HepG2 (cell line): ENCODE measurements around the gene SH3D19. TPM values are rescaled to one million over a fixed set of nuclear protein-coding genes. Genes with fewer than 3 reads are reported as not detected.
A peak's percentile ranks its signal among the peaks of the same experiment; 100 is the strongest.

Source experiments
- CC2D1A ChIP-seq: sonication (generic); formaldehyde crosslinking; IDR thresholded peaks from 2 replicates; pipeline ENCODE4 v1.8.1; 2023; ENCODE audit warnings: mild to moderate bottlenecking, missing genetic modification reagents
- DR1 ChIP-seq: sonication (generic); formaldehyde crosslinking; IDR thresholded peaks from 2 replicates; pipeline ENCODE4 v1.8.0; 2021; ENCODE audit warnings: mild to moderate bottlenecking, missing genetic modification reagents, inconsistent platforms
- EP300 ChIP-seq, 3 experiments: sonication (generic) in 1 of 3; formaldehyde crosslinking in 1 of 3; IDR thresholded peaks; 2 replicates each; pipeline versions ENCODE4 v1.5.1 to v1.6.1; 2011 to 2020; ENCODE audit warnings: low read depth in 2 of 3, low read length in 2 of 3, borderline replicate concordance in 1 of 3, improper control_type of control experiment in 1 of 3, mild to moderate bottlenecking in 1 of 3, missing genetic modification reagents in 1 of 3, moderate library complexity in 1 of 3
- GABPB1 ChIP-seq: IDR thresholded peaks from 2 replicates; pipeline ENCODE4 v1.6.1; 2016; ENCODE audit warnings: mild to moderate bottlenecking, missing genetic modification reagents, moderate library complexity, missing compliant biosample characterization
- GFI1 ChIP-seq: sonication (generic); formaldehyde crosslinking; IDR thresholded peaks from 2 replicates; pipeline ENCODE4 v1.5.0; 2020; ENCODE audit warnings: missing genetic modification reagents, mild to moderate bottlenecking, borderline replicate concordance
- KDM5B ChIP-seq: sonication (generic); formaldehyde crosslinking; IDR thresholded peaks from 2 replicates; pipeline ENCODE4 v1.4.0; 2020; ENCODE audit warnings: missing genetic modification reagents, mild to moderate bottlenecking, borderline replicate concordance
- KLF9 ChIP-seq: IDR thresholded peaks from 2 replicates; pipeline ENCODE4 v1.6.1; 2016; ENCODE audit warnings: low read depth
- KMT2A ChIP-seq: sonication (generic); formaldehyde crosslinking; IDR thresholded peaks from 2 replicates; pipeline ENCODE4 v1.4.0; 2020; ENCODE audit warnings: missing genetic modification reagents
- MAF1 ChIP-seq: sonication (generic); formaldehyde crosslinking; IDR thresholded peaks from 2 replicates; pipeline ENCODE4 v1.5.0; 2020; ENCODE audit warnings: missing genetic modification reagents, borderline replicate concordance
- SKIL ChIP-seq: sonication (generic); formaldehyde crosslinking; IDR thresholded peaks from 2 replicates; pipeline ENCODE4 v1.8.0; 2022; ENCODE audit warnings: missing genetic modification reagents, mild to moderate bottlenecking, moderate library complexity, borderline replicate concordance
- SMAD3 ChIP-seq: sonication (generic); formaldehyde crosslinking; IDR thresholded peaks from 2 replicates; pipeline ENCODE4 v1.4.0; 2020; ENCODE audit warnings: missing genetic modification reagents
- SMARCE1 ChIP-seq: fragments of 450-650 bp; IDR thresholded peaks from 2 replicates; pipeline ENCODE4 v1.6.1; 2017; ENCODE audit warnings: borderline replicate concordance
- SSRP1 ChIP-seq: IDR thresholded peaks from 2 replicates; pipeline ENCODE4 v1.6.1; 2016; ENCODE audit warnings: control low read depth
- TBX2 ChIP-seq: sonication (generic); formaldehyde crosslinking; IDR thresholded peaks from 2 replicates; pipeline ENCODE4 v1.5.0; 2020; ENCODE audit warnings: missing genetic modification reagents, mild to moderate bottlenecking, borderline replicate concordance
- TCF7 ChIP-seq: sonication (generic); IDR thresholded peaks from 2 replicates; pipeline ENCODE4 v1.6.1; 2016; ENCODE audit warnings: antibody characterized with exemption, low read depth
- TEF ChIP-seq: sonication (generic); formaldehyde crosslinking; IDR thresholded peaks from 2 replicates; pipeline ENCODE4 v1.5.0; 2020; ENCODE audit warnings: missing genetic modification reagents
- TP53 ChIP-seq: sonication (generic); formaldehyde crosslinking; conservative IDR thresholded peaks from 2 replicates; pipeline ENCODE4 v1.4.0; 2020; ENCODE audit warnings: missing genetic modification reagents
- ZBTB7A ChIP-seq: sonication (generic); formaldehyde crosslinking; IDR thresholded peaks from 2 replicates; pipeline ENCODE4 v1.8.0; 2022; ENCODE audit warnings: mild to moderate bottlenecking, missing genetic modification reagents
- ZFP36L2 ChIP-seq: sonication (generic); formaldehyde crosslinking; IDR thresholded peaks from 2 replicates; pipeline ENCODE4 v1.4.0; 2020; ENCODE audit warnings: missing genetic modification reagents
- ZHX1 ChIP-seq: sonication (generic); formaldehyde crosslinking; IDR thresholded peaks from 2 replicates; pipeline ENCODE4 v1.8.1; 2022; ENCODE audit warnings: low read depth, mild to moderate bottlenecking, missing genetic modification reagents
- ZNF160 ChIP-seq: sonication (generic); formaldehyde crosslinking; IDR thresholded peaks from 2 replicates; pipeline ENCODE4 v1.8.0; 2022; ENCODE audit warnings: mild to moderate bottlenecking, inconsistent platforms, missing genetic modification reagents
- ZNF615 ChIP-seq: sonication (generic); formaldehyde crosslinking; IDR thresholded peaks from 2 replicates; pipeline ENCODE4 v1.5.0; 2020; ENCODE audit warnings: mild to moderate bottlenecking, missing genetic modification reagents, borderline replicate concordance
- ZNF616 ChIP-seq: sonication (generic); formaldehyde crosslinking; IDR thresholded peaks from 2 replicates; pipeline ENCODE4 v1.5.0; 2020; ENCODE audit warnings: low read depth, mild to moderate bottlenecking, missing genetic modification reagents
- ZNF720 ChIP-seq: sonication (generic); formaldehyde crosslinking; IDR thresholded peaks from 2 replicates; pipeline ENCODE4 v1.4.0; 2020; ENCODE audit warnings: missing genetic modification reagents
- ZNF746 ChIP-seq: sonication (generic); formaldehyde crosslinking; IDR thresholded peaks from 2 replicates; pipeline ENCODE4 v1.8.0; 2022; ENCODE audit warnings: mild to moderate bottlenecking, missing genetic modification reagents
- polyA plus RNA-seq, 8 experiments: library from polyadenylated mRNA; depleted of rRNA in 3 of 8; stranded (reverse) in 7 of 8; unstranded in 1 of 8; fragments of >200 nt; fragmentation: Illumina TruSeq in 4 of 8; extraction: Trizol in 4 of 8; gene quantifications; 2 replicates each; pipeline versions ENCODE4 v1.2.1 to v1.2.3, GENCODE V29; 2011 to 2016; ENCODE audit warnings: low read depth in 4 of 8, missing spikeins in 1 of 8, mixed read lengths in 1 of 8; ENCODE audit not compliant: insufficient read depth in 1 of 8
- total RNA-seq, 5 experiments: library from RNA; depleted of rRNA; stranded (reverse); fragments of >200 nt; fragmentation: Illumina TruSeq; extraction: Trizol; gene quantifications; 2 replicates each; pipeline ENCODE4 v1.2.3, GENCODE V29; 2016; ENCODE audit warnings: low read depth in 1 of 5

The SH3D19 gene
- total and polyA plus RNA-seq, 2 of the 13 experiments (the other 11 are each of a cell fraction or from before 2014, with no cell fraction given), result 31.2 to 38.0 TPM

GRCh38 chr4:151325111-151325948 is at the start of gene SH3D19 (continued):
- peak; percentile 93; the same call in 1 of the 2 replicates for TF ChIP-seq SKIL (CRISPR knock-in tag)
- no peak for TF ChIP-seq ZNF616 (CRISPR knock-in tag)
- TF ChIP-seq ZNF746, result peak; percentile 96
- TF ChIP-seq EP300 (IDR thresholded peaks at IDR 0.05; ENCODE audit: low read depth in 2 of 2, low read length in 2 of 2), result peak in 1 of 2 experiments; percentile 77; a peak in 2 of 4 replicates
- peak; percentile 85 for TF ChIP-seq EP300 (CRISPR knock-in tag; IDR thresholded peaks at IDR 0.05; ENCODE audit: borderline replicate concordance)
- TF ChIP-seq SMAD3 (CRISPR knock-in tag), result peak; percentile 51; the same call in 1 of the 2 replicates
- peak; percentile 75; the same call in 1 of the 2 replicates for TF ChIP-seq KLF9 (CRISPR knock-in tag)
- peak; percentile 10; the same call in 1 of the 2 replicates for TF ChIP-seq ZHX1
- 0 out of 2 replicates have a peak, but pooled peaks have one; percentile 74 for TF ChIP-seq SSRP1 (CRISPR knock-in tag)
- no peak for TF ChIP-seq TEF (CRISPR knock-in tag)
- TF ChIP-seq ZNF615 (CRISPR knock-in tag), result peak; percentile 93; the same call in 1 of the 2 replicates
- TF ChIP-seq KMT2A, result no peak; the same call in 1 of the 2 replicates
- TF ChIP-seq MAF1 (CRISPR knock-in tag), result 0 out of 2 replicates have a peak, but pooled peaks have one; percentile 54
- peak; percentile 86 for TF ChIP-seq GFI1 (CRISPR knock-in tag)
- TF ChIP-seq KDM5B (CRISPR knock-in tag), result peak; percentile 71
- TF ChIP-seq ZNF160 (CRISPR knock-in tag), result 0 out of 2 replicates have a peak, but pooled peaks have one; percentile 53
- no peak for TF ChIP-seq ZFP36L2 (CRISPR knock-in tag)
- TF ChIP-seq TBX2, result peak; percentile 97
- TF ChIP-seq TCF7, result peak; percentile 78
- TF ChIP-seq SMARCE1, result no peak
- TF ChIP-seq ZNF720, result no peak
- TF ChIP-seq ZBTB7A, result no peak
- no peak for TF ChIP-seq TP53 (CRISPR knock-in tag)
- TF ChIP-seq GABPB1 (CRISPR knock-in tag), result peak; percentile 67
- TF ChIP-seq DR1, result peak; percentile 72; the same call in 1 of the 2 replicates
- TF ChIP-seq CC2D1A (CRISPR knock-in tag), result no peak
